ENCODE measurements around the gene TRIM62.

The TRIM62 gene

GRCh38 chr1:33098371-33098770 lies 83.5 kb downstream of the TRIM62 start:
- Histone ChIP-seq H3K9me2 (replicated peaks; ENCODE audit: insufficient read depth, low read length) (no peaks in the 10 kb centered on the region), H4K20me1 (ENCODE audit: insufficient read depth, low read length) (no peaks in the 10 kb centered on the region), H3K36me3 (replicated peaks; ENCODE audit: insufficient read depth, low read length) (no peaks in the 10 kb centered on the region), H3F3A (ENCODE audit: insufficient read depth, low read length) (peaks cover 20% of the 10 kb centered on the region), H3K9ac (ENCODE audit: low read length) (no peak overlapping the region), H3K9me3 (replicated peaks; ENCODE audit: insufficient read depth, low read length) (no peaks in the 10 kb centered on the region), H3K79me2 (ENCODE audit: low read length) (no peaks in the 10 kb centered on the region), H3K4me3 (ENCODE audit: low read length) (no peak overlapping the region), H3K4me1 (ENCODE audit: low read length) (peaks cover 35% of the 10 kb centered on the region), H3K27ac (ENCODE audit: low read length) (peak overlapping the region; percentile 96; the same call in 1 of the 2 replicates), H3K27me3 (replicated peaks; ENCODE audit: insufficient read depth, low read length) (no peaks in the 10 kb centered on the region), H3K4me2 (ENCODE audit: low read depth, low read length) (peak overlapping the region; percentile 45; the same call in 1 of the 2 replicates), H2AFZ (ENCODE audit: low read length) (no peak overlapping the region)
- no peak for DNase-seq
- TF ChIP-seq CTCF (IDR thresholded peaks at IDR 0.05; ENCODE audit: low read length) (no peak), EZH2 (optimal IDR thresholded peaks at IDR 0.05; ENCODE audit: low read depth, low read length) (no peak), EZH2phosphoT487 (IDR thresholded peaks at IDR 0.05; ENCODE audit: low read length) (no peak)

- no peak overlapping the region for H3K27ac ChIP-seq (ENCODE audit: low read length)
Observed at GRCh38 chr1:33097762-33098161, 84.1 kb downstream of the TRIM62 start.

GRCh38 chr1:33097137-33097611 lies 84.7 kb downstream of the TRIM62 start:
- no peak for TF ChIP-seq EZH2 (optimal IDR thresholded peaks at IDR 0.05; ENCODE audit: low read depth, low read length)
- TF ChIP-seq CTCF (IDR thresholded peaks at IDR 0.05; ENCODE audit: low read length), result no peak
- TF ChIP-seq EZH2phosphoT487 (IDR thresholded peaks at IDR 0.05; ENCODE audit: low read length), result no peak
- Histone ChIP-seq H3K9me3 (replicated peaks; ENCODE audit: insufficient read depth, low read length) (no peaks in the 10 kb centered on the region), H3K9me2 (replicated peaks; ENCODE audit: insufficient read depth, low read length) (no peaks in the 10 kb centered on the region), H2AFZ (ENCODE audit: low read length) (no peak overlapping the region), H4K20me1 (ENCODE audit: insufficient read depth, low read length) (no peaks in the 10 kb centered on the region), H3K36me3 (replicated peaks; ENCODE audit: insufficient read depth, low read length) (no peaks in the 10 kb centered on the region), H3K4me2 (ENCODE audit: low read depth, low read length) (no peak overlapping the region), H3K9ac (ENCODE audit: low read length) (no peak overlapping the region), H3F3A (ENCODE audit: insufficient read depth, low read length) (peaks cover 20% of the 10 kb centered on the region), H3K4me1 (ENCODE audit: low read length) (peaks cover 35% of the 10 kb centered on the region), H3K79me2 (ENCODE audit: low read length) (no peaks in the 10 kb centered on the region), H3K27me3 (replicated peaks; ENCODE audit: insufficient read depth, low read length) (no peaks in the 10 kb centered on the region), H3K4me3 (ENCODE audit: low read length) (no peak overlapping the region), H3K27ac (ENCODE audit: low read length) (no peak overlapping the region)
- no peak for DNase-seq

More at GRCh38 chr1:33097762-33098161, 84.1 kb downstream of the TRIM62 start:
- Histone ChIP-seq H3K9me2 (replicated peaks; ENCODE audit: insufficient read depth, low read length) (no peaks in the 10 kb centered on the region), H3K9ac (ENCODE audit: low read length) (no peak overlapping the region), H3K79me2 (ENCODE audit: low read length) (no peaks in the 10 kb centered on the region), H3K36me3 (replicated peaks; ENCODE audit: insufficient read depth, low read length) (no peaks in the 10 kb centered on the region), H4K20me1 (ENCODE audit: insufficient read depth, low read length) (no peaks in the 10 kb centered on the region), H3F3A (ENCODE audit: insufficient read depth, low read length) (peaks cover 20% of the 10 kb centered on the region), H3K4me1 (ENCODE audit: low read length) (peaks cover 35% of the 10 kb centered on the region), H3K4me3 (ENCODE audit: low read length) (no peak overlapping the region), H3K27me3 (replicated peaks; ENCODE audit: insufficient read depth, low read length) (no peaks in the 10 kb centered on the region), H2AFZ (ENCODE audit: low read length) (no peak overlapping the region), H3K9me3 (replicated peaks; ENCODE audit: insufficient read depth, low read length) (no peaks in the 10 kb centered on the region), H3K4me2 (ENCODE audit: low read depth, low read length) (no peak overlapping the region)
- no peak for DNase-seq
- TF ChIP-seq CTCF (IDR thresholded peaks at IDR 0.05; ENCODE audit: low read length) (no peak), EZH2 (optimal IDR thresholded peaks at IDR 0.05; ENCODE audit: low read depth, low read length) (no peak), EZH2phosphoT487 (IDR thresholded peaks at IDR 0.05; ENCODE audit: low read length) (no peak)
